Ecto neural progenitor cell (in vitro differentiated cells): ENCODE data around the gene TAL2.
A peak's percentile ranks its signal among the peaks of the same experiment; 100 is the strongest.

ENCODE experiments used
- DNase-seq: peaks from one replicate; pipeline ENCODE4 v3.0.0-alpha.2; 2018; ENCODE audit warnings: low spot score

The TAL2 gene

GRCh38 chr9:105662184-105663104, at the start of gene TAL2:
TSS of gene TAL2 (plus strand) at chr9:105662457. CDS start at chr9:105662497, 40 bp downstream.
- no peak for DNase-seq

GRCh38 chr9:105621001-105621400, 41.3 kb upstream of the TAL2 start:
- DNase-seq: no peak

GRCh38 chr9:105625088-105625487, 37.2 kb upstream of the TAL2 start:
- DNase-seq: no peak

- DNase-seq: no peak
Observed at GRCh38 chr9:105632807-105633206, 29.4 kb upstream of the TAL2 start.

DNA sequence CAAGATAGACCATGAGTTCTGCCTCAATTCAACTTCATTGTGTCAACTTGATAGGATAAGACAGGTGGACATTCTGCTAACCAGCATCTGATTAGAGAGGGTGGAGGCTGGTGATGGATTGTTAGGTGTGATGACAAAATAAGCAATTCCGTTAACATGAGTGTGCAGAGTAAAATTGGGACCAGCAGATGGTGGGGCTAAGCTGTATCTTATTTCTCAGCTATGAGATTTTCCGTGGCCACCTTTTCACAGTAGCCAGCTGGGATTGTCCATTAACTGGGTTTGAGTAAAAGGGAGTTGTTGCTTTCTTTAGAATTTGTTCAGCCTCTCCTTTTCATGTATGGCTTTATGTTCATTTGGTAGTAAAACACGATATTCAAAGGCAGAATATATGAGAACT, 28.8 kb upstream of the TAL2 start:
- no peak for DNase-seq

DNA sequence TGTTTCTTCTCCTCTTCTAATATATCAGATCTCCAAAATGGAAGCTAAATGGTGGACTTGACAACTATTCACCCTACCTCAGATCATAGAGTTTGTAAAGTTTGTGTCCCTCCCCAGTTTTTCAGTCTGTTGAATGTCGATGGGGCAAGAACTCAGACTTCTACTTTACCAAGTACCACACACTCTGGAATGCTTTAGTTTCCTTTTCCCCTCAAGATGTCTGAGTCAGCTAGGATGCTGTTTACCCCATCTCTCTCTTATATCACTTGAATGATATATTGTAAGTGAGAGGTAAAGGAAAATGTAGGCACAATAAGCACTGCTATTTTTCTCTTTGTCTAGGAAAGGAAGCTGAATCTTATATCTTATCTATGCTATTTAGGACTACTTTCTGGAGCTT, 25.9 kb upstream of the TAL2 start:
- no peak for DNase-seq

GRCh38 chr9:105637787-105638395, 24.4 kb upstream of the TAL2 start:
- DNase-seq: no peak

DNA sequence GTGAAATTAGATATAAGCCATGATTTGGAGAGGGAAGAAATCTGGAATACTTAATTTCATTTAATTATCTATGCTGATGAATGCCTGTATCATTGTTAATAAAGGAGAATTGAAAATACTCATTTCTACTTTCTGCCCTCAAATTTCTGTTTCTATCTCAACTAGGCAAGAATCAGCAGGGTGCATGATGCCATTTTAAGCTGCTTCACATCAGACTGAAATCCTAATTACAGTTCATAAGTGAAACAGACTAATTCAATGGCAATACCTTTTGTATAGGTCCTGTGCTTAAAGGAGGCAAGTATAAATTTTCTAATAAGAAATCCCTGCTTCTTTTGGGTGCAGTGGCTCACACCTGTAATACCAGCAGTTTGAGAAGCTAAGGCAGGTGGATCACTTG, 22.3 kb upstream of the TAL2 start:
- no peak for DNase-seq

DNA sequence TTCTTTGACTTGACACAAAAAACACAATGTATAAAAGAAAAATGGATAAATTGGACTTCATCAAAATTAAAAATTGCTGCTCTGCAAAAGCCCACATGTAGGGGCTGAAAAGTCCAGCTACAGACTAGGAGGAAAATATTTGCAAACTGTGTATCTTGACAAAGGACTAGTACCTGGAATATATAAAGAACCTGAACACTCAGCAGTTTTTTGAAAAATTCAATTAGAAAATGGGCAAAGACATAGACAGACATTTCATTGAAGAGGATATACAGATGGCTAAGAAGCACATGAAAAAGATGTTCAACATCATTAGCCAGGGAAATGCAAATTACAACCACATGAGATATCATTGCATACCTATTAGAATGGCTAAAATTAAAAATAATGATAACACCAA, 18.5 kb upstream of the TAL2 start:
- no peak for DNase-seq

DNA sequence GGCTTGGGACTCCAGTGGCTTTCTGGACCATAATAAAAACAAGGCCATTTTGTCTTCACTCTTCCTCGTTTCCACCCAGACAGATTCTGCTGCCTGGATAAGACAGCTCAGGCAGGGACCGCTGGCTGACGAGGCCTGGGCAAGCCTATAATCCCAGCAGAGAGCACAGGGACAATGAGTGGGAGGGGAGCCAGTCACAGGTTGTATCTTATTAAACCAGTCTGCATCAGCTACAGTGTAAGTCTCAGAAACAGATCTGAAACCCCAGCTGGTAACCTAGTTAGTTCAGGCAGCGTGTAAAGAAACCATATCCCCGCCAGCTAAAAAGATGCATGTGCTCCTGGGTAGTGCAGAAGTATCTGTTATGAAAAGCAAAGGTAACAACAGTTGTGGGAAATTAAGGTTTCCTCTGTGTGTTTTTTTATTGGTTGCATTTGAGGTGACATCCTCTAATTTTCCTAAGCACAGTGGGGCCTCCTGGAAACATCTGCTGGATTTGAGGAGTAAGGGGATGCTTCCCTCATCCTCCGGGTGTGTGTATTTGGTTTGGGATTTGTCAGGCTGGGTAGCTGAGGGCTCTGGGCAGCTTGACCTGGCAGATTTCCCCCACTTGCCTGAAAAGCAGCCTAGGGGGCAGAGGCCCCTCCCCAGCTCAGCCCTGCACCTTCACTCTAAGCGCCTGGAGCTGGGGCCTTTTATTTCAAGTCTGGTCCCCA, 15.2 kb upstream of the TAL2 start:
- no peak for DNase-seq

GRCh38 chr9:105647595-105648349, 14.5 kb upstream of the TAL2 start:
- no peak for DNase-seq

DNA sequence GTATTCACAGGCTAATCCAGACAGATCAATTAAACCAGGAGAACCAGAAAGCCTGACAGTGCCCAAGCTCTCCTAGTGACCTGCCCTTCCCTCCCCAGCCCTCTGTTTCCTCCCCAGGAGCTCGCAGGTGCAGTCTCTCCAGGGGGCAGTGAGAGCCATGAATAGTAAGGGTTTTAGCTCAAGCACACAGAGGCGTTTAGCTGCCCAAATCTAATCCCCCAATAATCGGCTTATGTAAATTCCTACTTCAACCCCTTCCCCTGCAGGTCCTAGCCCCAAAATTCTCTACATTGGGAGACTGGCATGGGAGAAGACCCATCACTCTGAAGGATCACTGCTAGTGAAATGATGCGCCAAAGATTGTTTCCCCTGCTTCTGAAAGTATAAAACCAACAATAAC, 10.5 kb upstream of the TAL2 start:
- DNase-seq: peak; percentile 82

DNA sequence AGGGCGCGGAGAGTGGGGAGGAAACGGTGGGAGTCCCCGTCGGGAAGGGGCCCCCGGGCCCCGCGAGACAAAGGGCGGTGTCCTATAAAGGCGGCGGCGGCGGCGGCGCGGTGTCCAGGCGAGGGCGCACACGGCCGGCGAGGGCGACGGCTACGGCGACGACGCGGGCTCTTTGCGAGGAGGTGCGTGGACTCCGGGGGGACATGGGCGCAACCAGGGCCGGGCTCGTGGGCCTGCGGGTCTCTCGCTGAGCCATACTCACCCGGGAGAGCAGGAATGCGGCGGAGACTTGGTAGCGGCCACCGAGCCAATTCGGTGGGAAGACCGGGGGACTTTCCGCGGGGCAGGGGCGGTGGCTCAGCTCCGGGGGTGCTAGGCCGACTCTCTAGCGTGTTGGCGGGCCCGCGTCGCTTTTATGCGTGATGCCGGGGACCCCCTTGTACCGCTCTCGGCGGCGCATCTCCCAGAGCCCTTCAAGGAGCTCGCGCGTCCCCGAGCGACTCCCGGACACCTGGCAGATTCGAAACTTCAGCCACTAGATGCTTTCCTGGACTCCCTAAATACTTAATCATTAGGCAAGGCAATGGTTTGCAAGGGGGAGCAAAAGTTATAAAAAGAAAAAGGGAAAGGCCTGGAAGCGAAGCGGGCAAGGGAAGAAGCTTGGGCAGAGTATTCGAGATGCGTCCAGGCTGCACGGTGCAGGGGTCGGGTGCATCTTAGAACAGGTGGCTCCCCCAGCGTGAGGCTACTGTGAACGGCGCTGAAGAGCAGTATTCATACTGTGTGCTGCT, 5.9 kb upstream of the TAL2 start:
- peak; percentile 78 for DNase-seq

GRCh38 chr9:105658351-105658750, 3.9 kb upstream of the TAL2 start:
- DNase-seq: no peak

DNA sequence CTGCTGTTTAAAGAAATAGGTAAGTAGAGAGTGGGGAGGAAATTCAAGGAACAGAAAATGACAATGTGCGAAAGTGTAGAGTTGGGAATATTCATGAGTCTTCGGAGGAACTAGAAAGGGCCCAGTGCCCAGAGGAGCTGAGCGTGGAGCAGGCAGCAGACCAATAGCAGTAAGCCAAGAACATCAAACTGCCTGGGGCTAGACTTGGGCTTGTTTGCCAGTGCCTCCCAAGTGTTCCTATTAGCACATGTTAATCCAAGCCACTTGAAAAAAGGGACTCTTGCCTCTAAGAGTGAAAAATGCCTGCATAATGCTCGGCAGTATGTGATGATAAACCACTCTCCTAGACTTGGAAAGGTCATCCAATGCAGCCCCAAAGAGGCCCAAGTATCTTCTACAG, 1.2 kb upstream of the TAL2 start:
- DNase-seq: no peak

GRCh38 chr9:105663914-105664313, 1.7 kb downstream of the TAL2 start:
- DNase-seq: no peak

- DNase-seq: no peak
Observed at GRCh38 chr9:105667867-105668266, 5.6 kb downstream of the TAL2 start.

DNA sequence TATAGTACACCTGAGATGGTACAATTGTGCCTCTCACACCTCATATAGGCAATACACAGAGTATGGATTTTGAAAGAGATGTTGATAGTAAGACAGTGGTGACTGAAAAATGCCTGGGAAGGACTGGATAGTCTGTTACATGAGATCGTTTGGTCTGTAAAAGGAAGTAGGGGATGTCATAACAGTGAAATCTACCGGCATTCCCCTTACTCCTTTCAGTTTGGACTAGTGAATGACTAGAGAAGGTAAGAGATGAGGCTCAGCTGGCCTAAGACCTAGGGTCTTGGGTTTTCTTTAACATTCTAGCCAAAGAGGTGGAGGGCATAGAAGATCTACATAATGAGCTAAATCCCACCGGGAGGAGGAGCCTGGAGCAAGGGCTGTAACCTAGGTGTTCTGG, 8.1 kb downstream of the TAL2 start:
- no peak for DNase-seq

GRCh38 chr9:105670775-105671174, 8.5 kb downstream of the TAL2 start:
- no peak for DNase-seq

DNA sequence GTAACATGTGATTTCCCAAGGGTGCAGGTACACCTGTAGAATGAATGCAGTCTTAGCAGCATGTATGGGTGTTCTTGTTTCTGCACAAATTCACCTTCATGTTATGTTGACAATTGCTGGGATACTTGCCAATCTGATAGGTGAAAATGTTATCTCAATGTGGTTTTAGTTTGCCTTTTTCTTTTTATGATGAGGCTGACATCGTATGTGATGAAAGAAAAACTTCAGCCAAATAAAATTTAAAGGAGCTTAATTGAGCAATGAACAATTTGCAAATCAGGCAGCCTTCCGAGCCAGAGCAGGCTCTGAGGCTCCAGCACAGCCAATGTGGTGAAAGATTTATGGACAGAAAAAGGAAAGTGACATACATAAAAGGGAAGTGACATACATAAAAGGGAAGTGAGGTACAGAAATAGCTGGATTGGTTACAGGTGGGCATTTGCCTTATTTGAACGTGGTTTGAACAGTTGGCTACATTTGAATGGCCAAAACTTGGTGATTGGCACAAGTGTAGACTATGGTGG, 10.5 kb downstream of the TAL2 start:
- no peak for DNase-seq

- no peak for DNase-seq
Observed at GRCh38 chr9:105673850-105674387, 11.7 kb downstream of the TAL2 start.
